GM23248 (cell line): ENCODE results near the gene AKIRIN2.

Experiments used
- EZH2 ChIP-seq: fragments of 200-600 bp; sonication (generic); IDR thresholded peaks from 2 replicates; pipeline ENCODE4 v1.6.1; 2018; ENCODE audit warnings: antibody characterized with exemption, mild to moderate bottlenecking; ENCODE audit not compliant: insufficient read depth, poor library complexity, severe bottlenecking
- EZH2phosphoT487 ChIP-seq: fragments of 200-600 bp; sonication (generic); IDR thresholded peaks from 2 replicates; pipeline ENCODE4 v1.6.1; 2018; ENCODE audit warnings: antibody characterized with exemption, moderate library complexity, mild to moderate bottlenecking, low read depth; ENCODE audit not compliant: insufficient read depth

GRCh38 chr6:87716928-87717614 is 15.0 kb upstream of the AKIRIN2 start:
- TF ChIP-seq EZH2phosphoT487 = no peak
- no peak for TF ChIP-seq EZH2
